ENCODE measurements around the gene SLC9A9. TPM values are rescaled to one million over a fixed set of nuclear protein-coding genes. Genes with fewer than 3 reads are reported as not detected.

The SLC9A9 gene
- total RNA-seq, 1 experiment from 2014 or later = 1.4 TPM

DNA sequence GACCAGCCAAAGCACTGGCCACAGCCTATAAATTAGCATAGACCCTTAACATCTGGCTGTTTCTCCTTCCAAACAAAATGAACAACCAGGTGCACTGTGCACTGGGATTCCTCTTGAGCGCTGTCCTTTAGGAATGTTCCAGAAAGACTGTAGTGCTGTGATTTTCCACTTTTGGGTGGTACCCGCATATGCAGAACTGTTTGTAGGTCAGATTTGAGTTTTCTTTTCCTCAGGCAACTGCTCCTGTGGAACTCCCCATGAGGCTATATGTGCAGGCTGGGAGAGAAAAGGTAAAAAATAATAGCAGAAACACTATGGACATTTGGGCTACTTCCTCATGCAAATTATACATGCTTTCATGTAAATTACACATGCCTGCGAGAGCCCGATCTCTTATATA is 589.6 kb downstream of the SLC9A9 start:
- Histone ChIP-seq H3K4me1 (ENCODE audit: insufficient read depth, low read length, poor library complexity, severe bottlenecking) (no peaks in the 10 kb centered on the region), H3K27ac (ENCODE audit: low read depth, low read length, poor library complexity, severe bottlenecking) (no peak overlapping the region), H3K9me3 (ENCODE audit: low read depth, low read length, poor library complexity, severe bottlenecking) (no peaks in the 10 kb centered on the region), H3K27me3 (replicated peaks; ENCODE audit: insufficient read depth, low read depth, low read length, poor library complexity) (no peaks in the 10 kb centered on the region), H3K36me3 (ENCODE audit: insufficient read depth, low read length, poor library complexity, severe bottlenecking) (no peaks in the 10 kb centered on the region), H3K4me3 (ENCODE audit: low read depth, low read length, poor library complexity, severe bottlenecking) (no peak overlapping the region)
- BruUV-seq (replicated peaks) = no TSS peak
- no peak for TF ChIP-seq EZH2 (IDR thresholded peaks at IDR 0.05; ENCODE audit: borderline replicate concordance, low read depth, low read length, poor library complexity, severe bottlenecking)
- TF ChIP-seq, protein P1, sequence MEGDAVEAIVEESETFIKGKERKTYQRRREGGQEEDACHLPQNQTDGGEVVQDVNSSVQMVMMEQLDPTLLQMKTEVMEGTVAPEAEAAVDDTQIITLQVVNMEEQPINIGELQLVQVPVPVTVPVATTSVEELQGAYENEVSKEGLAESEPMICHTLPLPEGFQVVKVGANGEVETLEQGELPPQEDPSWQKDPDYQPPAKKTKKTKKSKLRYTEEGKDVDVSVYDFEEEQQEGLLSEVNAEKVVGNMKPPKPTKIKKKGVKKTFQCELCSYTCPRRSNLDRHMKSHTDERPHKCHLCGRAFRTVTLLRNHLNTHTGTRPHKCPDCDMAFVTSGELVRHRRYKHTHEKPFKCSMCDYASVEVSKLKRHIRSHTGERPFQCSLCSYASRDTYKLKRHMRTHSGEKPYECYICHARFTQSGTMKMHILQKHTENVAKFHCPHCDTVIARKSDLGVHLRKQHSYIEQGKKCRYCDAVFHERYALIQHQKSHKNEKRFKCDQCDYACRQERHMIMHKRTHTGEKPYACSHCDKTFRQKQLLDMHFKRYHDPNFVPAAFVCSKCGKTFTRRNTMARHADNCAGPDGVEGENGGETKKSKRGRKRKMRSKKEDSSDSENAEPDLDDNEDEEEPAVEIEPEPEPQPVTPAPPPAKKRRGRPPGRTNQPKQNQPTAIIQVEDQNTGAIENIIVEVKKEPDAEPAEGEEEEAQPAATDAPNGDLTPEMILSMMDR (conservative IDR thresholded peaks at IDR 0.05; ENCODE audit: low read depth, low read length) = no peak
- intact Hi-C loops (cut with micrococcal nuclease; ENCODE audit: unreplicated experiment) = no loop called here
- DNase-seq (ENCODE audit: low spot score) = no peak
- ChIA-PET POLR2A (ENCODE audit: low non-redundant PET) (no interaction called here), CTCF (no interaction called here)

DNA sequence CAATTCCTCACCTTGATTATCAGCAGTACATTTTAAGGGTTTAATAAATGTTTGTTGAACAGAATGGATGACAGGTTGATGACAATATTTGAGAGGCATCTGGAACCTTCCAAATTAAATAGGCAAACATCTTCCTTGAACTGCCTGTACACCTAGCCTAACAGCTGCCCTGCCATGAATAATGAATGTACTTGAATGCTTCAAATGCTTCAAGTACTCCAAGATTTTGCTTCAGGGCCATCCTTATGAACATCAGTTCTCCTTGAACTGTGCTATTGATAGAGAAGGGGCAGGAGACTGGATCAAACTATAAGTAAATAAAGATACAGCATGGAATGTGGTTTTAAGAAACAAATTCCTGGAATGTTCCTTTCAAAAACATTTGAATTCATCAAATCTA is 591.9 kb downstream of the SLC9A9 start:
- ChIA-PET CTCF (no interaction called here), POLR2A (ENCODE audit: low non-redundant PET) (no interaction called here)
- no peaks in the 10 kb centered on the region for H3K36me3 ChIP-seq (ENCODE audit: insufficient read depth, low read length, poor library complexity, severe bottlenecking)
- no peak overlapping the region for H3K4me3 ChIP-seq (ENCODE audit: low read depth, low read length, poor library complexity, severe bottlenecking)
- no peaks in the 10 kb centered on the region for H3K4me1 ChIP-seq (ENCODE audit: insufficient read depth, low read length, poor library complexity, severe bottlenecking)
- H3K27me3 ChIP-seq (replicated peaks; ENCODE audit: insufficient read depth, low read depth, low read length, poor library complexity) = no peaks in the 10 kb centered on the region
- intact Hi-C loops (cut with micrococcal nuclease; ENCODE audit: unreplicated experiment) = no loop called here
- TF ChIP-seq, protein P1 (conservative IDR thresholded peaks at IDR 0.05; ENCODE audit: low read depth, low read length) = no peak
- TF ChIP-seq EZH2 (IDR thresholded peaks at IDR 0.05; ENCODE audit: borderline replicate concordance, low read depth, low read length, poor library complexity, severe bottlenecking) = no peak
- BruUV-seq (replicated peaks) = no TSS peak
- no peak for DNase-seq (ENCODE audit: low spot score)
- H3K27ac ChIP-seq (ENCODE audit: low read depth, low read length, poor library complexity, severe bottlenecking) = no peak overlapping the region
- H3K9me3 ChIP-seq (ENCODE audit: low read depth, low read length, poor library complexity, severe bottlenecking) = no peaks in the 10 kb centered on the region

DNA sequence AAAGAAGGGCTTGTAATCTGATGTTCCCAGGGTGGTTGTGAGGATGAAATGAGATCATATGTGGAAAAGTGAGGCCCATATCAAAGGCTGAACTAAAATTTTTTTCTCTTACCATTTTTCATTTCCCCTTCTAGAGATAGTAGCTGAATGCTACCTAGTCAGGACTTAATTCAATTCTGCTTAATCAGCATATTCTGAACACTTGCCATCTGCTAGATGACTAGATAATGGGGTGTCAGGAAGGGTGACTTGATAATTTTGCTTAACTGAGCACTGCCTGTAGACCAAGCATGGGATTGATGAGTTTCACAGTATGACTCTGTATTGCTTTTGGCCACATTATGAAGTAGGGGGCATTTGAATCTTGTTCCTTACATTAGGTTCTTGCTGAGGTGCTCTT is 592.5 kb downstream of the SLC9A9 start:
- DNase-seq (ENCODE audit: low spot score) = no peak
- H3K9me3 ChIP-seq (ENCODE audit: low read depth, low read length, poor library complexity, severe bottlenecking) = no peaks in the 10 kb centered on the region
- no peaks in the 10 kb centered on the region for H3K4me1 ChIP-seq (ENCODE audit: insufficient read depth, low read length, poor library complexity, severe bottlenecking)
- no peak overlapping the region for H3K4me3 ChIP-seq (ENCODE audit: low read depth, low read length, poor library complexity, severe bottlenecking)
- TF ChIP-seq EZH2 (IDR thresholded peaks at IDR 0.05; ENCODE audit: borderline replicate concordance, low read depth, low read length, poor library complexity, severe bottlenecking) = no peak
- TF ChIP-seq, protein P1 (conservative IDR thresholded peaks at IDR 0.05; ENCODE audit: low read depth, low read length) = no peak
- no peaks in the 10 kb centered on the region for H3K27me3 ChIP-seq (replicated peaks; ENCODE audit: insufficient read depth, low read depth, low read length, poor library complexity)
- no TSS peak for BruUV-seq (replicated peaks)
- H3K36me3 ChIP-seq (ENCODE audit: insufficient read depth, low read length, poor library complexity, severe bottlenecking) = no peaks in the 10 kb centered on the region
- intact Hi-C loops (cut with micrococcal nuclease; ENCODE audit: unreplicated experiment) = no loop called here
- ChIA-PET POLR2A (ENCODE audit: low non-redundant PET) (no interaction called here), CTCF (no interaction called here)
- H3K27ac ChIP-seq (ENCODE audit: low read depth, low read length, poor library complexity, severe bottlenecking) = no peak overlapping the region
